BLaER1 treated with 17β-estradiol and CSF1 and Interleukin-3, amounts not matched to agents 10 nM and 100 nM (cell line): ENCODE data around the gene HGS.

Experiments used
- H3K27ac ChIP-seq, 11 experiments: shearing (Covaris generic); formaldehyde crosslinking; 2 replicates each; pipeline ENCODE4 v1.8.1; 2022
- H3K27me3 ChIP-seq, 11 experiments: shearing (Covaris generic); formaldehyde crosslinking; 2 replicates each; pipeline ENCODE4 v1.8.1; 2022
- H3K36me3 ChIP-seq, 11 experiments: shearing (Covaris generic); formaldehyde crosslinking; 2 replicates each; pipeline ENCODE4 v1.8.1; 2022
- H3K4me1 ChIP-seq, 10 experiments: shearing (Covaris generic); formaldehyde crosslinking; 2 replicates each; pipeline ENCODE4 v1.8.1; 2022
- H3K4me2 ChIP-seq, 11 experiments: shearing (Covaris generic); formaldehyde crosslinking; 2 replicates each; pipeline ENCODE4 v1.8.1; 2022
- H3K4me3 ChIP-seq, 10 experiments: shearing (Covaris generic); formaldehyde crosslinking; 2 replicates each; pipeline ENCODE4 v1.8.1; 2022
- H3K9ac ChIP-seq, 11 experiments: shearing (Covaris generic); formaldehyde crosslinking; 2 replicates each; pipeline ENCODE4 v1.8.1; 2022
- H3K9me3 ChIP-seq, 11 experiments: shearing (Covaris generic); formaldehyde crosslinking; replicated peaks in 1 of 11; 2 replicates each; pipeline ENCODE4 v1.8.1; 2022
- H4K20me1 ChIP-seq, 11 experiments: shearing (Covaris generic); formaldehyde crosslinking; 2 replicates each; pipeline ENCODE4 v1.8.1; 2022
- Cebpa-rat ChIP-seq, 11 experiments: shearing (Covaris generic); IDR thresholded peaks; 2 replicates each; pipeline ENCODE4 v1.8.1; 2022

Gene HGS

GRCh38 chr17:81685108-81685507, 1.3 kb downstream of the HGS start:
- no peaks in the 10 kb centered on the region for H3K9me3 ChIP-seq
- peak overlapping the region; percentile 91 to 98 (median 94); a peak in 21 of 22 replicates for H3K27ac ChIP-seq
- H3K9ac ChIP-seq: peak overlapping the region; percentile 94 to 98 (median 97)
- peaks cover 50 to 72% (median 62%) of the 10 kb centered on the region in 11 experiments for H3K36me3 ChIP-seq
- peaks cover 33 to 51% (median 44%) of the 10 kb centered on the region in 10 experiments for H3K4me1 ChIP-seq
- peak overlapping the region; percentile 92 to 100 (median 98) for H3K4me3 ChIP-seq
- no peaks in the 10 kb centered on the region for H3K27me3 ChIP-seq
- H4K20me1 ChIP-seq: peaks cover 57 to 92% (median 86%) of the 10 kb centered on the region in 11 experiments
- TF ChIP-seq Cebpa-rat (IDR thresholded peaks at IDR 0.05): no peak
- peak overlapping the region; percentile 93 to 100 (median 98) for H3K4me2 ChIP-seq

GRCh38 chr17:81686614-81687013, 2.8 kb downstream of the HGS start:
- peak overlapping the region in 9 of 11 experiments; percentile 95 to 98 (median 97); a peak in 11 of 22 replicates for H3K9ac ChIP-seq
- H3K27me3 ChIP-seq: no peaks in the 10 kb centered on the region
- no peak overlapping the region for H3K4me3 ChIP-seq
- no peaks in the 10 kb centered on the region for H3K9me3 ChIP-seq
- no peak overlapping the region for H3K27ac ChIP-seq
- H3K36me3 ChIP-seq: peaks cover 63 to 72% (median 65%) of the 10 kb centered on the region in 11 experiments
- H3K4me1 ChIP-seq: peaks cover 27 to 36% (median 31%) of the 10 kb centered on the region in 10 experiments
- TF ChIP-seq Cebpa-rat (IDR thresholded peaks at IDR 0.05): no peak
- H3K4me2 ChIP-seq: no peak overlapping the region
- H4K20me1 ChIP-seq: peaks cover 72 to 94% (median 86%) of the 10 kb centered on the region in 11 experiments

- Histone ChIP-seq H3K4me3 (no peak overlapping the region), H3K9ac (peak overlapping the region in 4 of 11 experiments; percentile 24 to 96 (median 40); a peak in 3 of 22 replicates), H3K27ac (no peak overlapping the region), H3K36me3 (peaks cover 76 to 82% (median 78%) of the 10 kb centered on the region in 11 experiments), H4K20me1 (peaks cover 71 to 94% (median 88%) of the 10 kb centered on the region in 11 experiments), H3K9me3 (no peaks in the 10 kb centered on the region), H3K4me2 (no peak overlapping the region), H3K27me3 (no peaks in the 10 kb centered on the region), H3K4me1 (peaks cover 15 to 23% (median 18%) of the 10 kb centered on the region in 10 experiments)
- no peak for TF ChIP-seq Cebpa-rat (IDR thresholded peaks at IDR 0.05)
These were observed 4.1 kb downstream of the HGS start for GRCh38 chr17:81687770-81688541.

- no peak overlapping the region for H3K27ac ChIP-seq
- no peaks in the 10 kb centered on the region for H3K27me3 ChIP-seq
- H3K9ac ChIP-seq: peak overlapping the region in 8 of 11 experiments; percentile 6 to 53 (median 34); a peak in 8 of 22 replicates
- H4K20me1 ChIP-seq: peaks cover 75 to 97% (median 95%) of the 10 kb centered on the region in 11 experiments
- no peak overlapping the region for H3K4me2 ChIP-seq
- H3K9me3 ChIP-seq: no peaks in the 10 kb centered on the region
- no peak overlapping the region for H3K4me3 ChIP-seq
- peaks cover 15 to 23% (median 18%) of the 10 kb centered on the region in 10 experiments for H3K4me1 ChIP-seq
- TF ChIP-seq Cebpa-rat (IDR thresholded peaks at IDR 0.05): no peak
- peaks cover 83 to 88% (median 84%) of the 10 kb centered on the region in 11 experiments for H3K36me3 ChIP-seq
These were observed 4.8 kb downstream of the HGS start for GRCh38 chr17:81688616-81689015.

- H3K9ac ChIP-seq: peak overlapping the region in 4 of 11 experiments; percentile 9 to 44 (median 32); a peak in 2 of 22 replicates
- no peak overlapping the region for H3K4me3 ChIP-seq
- H4K20me1 ChIP-seq: peaks cover 63 to 100% (median 100%) of the 10 kb centered on the region in 11 experiments
- peaks cover 8 to 15% (median 11%) of the 10 kb centered on the region in 10 experiments for H3K4me1 ChIP-seq
- no peak for TF ChIP-seq Cebpa-rat (IDR thresholded peaks at IDR 0.05)
- peaks cover 98 to 100% (median 99%) of the 10 kb centered on the region in 11 experiments for H3K36me3 ChIP-seq
- no peak overlapping the region for H3K27ac ChIP-seq
- no peaks in the 10 kb centered on the region for H3K9me3 ChIP-seq
- H3K4me2 ChIP-seq: no peak overlapping the region
- H3K27me3 ChIP-seq: no peaks in the 10 kb centered on the region
These were observed 6.3 kb downstream of the HGS start for GRCh38 chr17:81690066-81690465.

GRCh38 chr17:81690549-81690948, 6.7 kb downstream of the HGS start:
- no peak for TF ChIP-seq Cebpa-rat (IDR thresholded peaks at IDR 0.05)
- peaks cover 100% of the 10 kb centered on the region in 11 experiments for H3K36me3 ChIP-seq
- H3K4me1 ChIP-seq: peaks cover 4 to 10% (median 7%) of the 10 kb centered on the region in 10 experiments

GRCh38 chr17:81691196-81691595, 7.4 kb downstream of the HGS start:
- Histone ChIP-seq H3K4me2 (no peak overlapping the region), H3K4me3 (no peak overlapping the region), H3K27ac (no peak overlapping the region), H3K9ac (no peak overlapping the region), H3K4me1 (peaks cover 0 to 4% (median under 1%) of the 10 kb centered on the region in 10 experiments; a peak in 8 of 20 replicates), H4K20me1 (peaks cover 52 to 100% (median 100%) of the 10 kb centered on the region in 11 experiments), H3K27me3 (no peaks in the 10 kb centered on the region), H3K9me3 (no peaks in the 10 kb centered on the region), H3K36me3 (peaks cover 100% of the 10 kb centered on the region in 11 experiments)
- no peak for TF ChIP-seq Cebpa-rat (IDR thresholded peaks at IDR 0.05)

More at GRCh38 chr17:81690549-81690948, 6.7 kb downstream of the HGS start:
- Histone ChIP-seq H3K9me3 (no peaks in the 10 kb centered on the region), H3K4me3 (no peak overlapping the region), H3K9ac (no peak overlapping the region; a peak in 1 of 22 replicates), H3K4me2 (no peak overlapping the region), H4K20me1 (peaks cover 58 to 100% (median 100%) of the 10 kb centered on the region in 11 experiments), H3K27me3 (no peaks in the 10 kb centered on the region), H3K27ac (no peak overlapping the region)

GRCh38 chr17:81691608-81692007, 7.8 kb downstream of the HGS start:
- Histone ChIP-seq H3K27ac (no peak overlapping the region), H3K27me3 (no peaks in the 10 kb centered on the region), H3K36me3 (peaks cover 100% of the 10 kb centered on the region in 11 experiments), H3K9me3 (no peaks in the 10 kb centered on the region), H3K4me3 (no peak overlapping the region), H3K4me1 (no peaks in the 10 kb centered on the region; a peak in 1 of 20 replicates), H3K4me2 (no peak overlapping the region), H3K9ac (no peak overlapping the region), H4K20me1 (peaks cover 52 to 100% (median 100%) of the 10 kb centered on the region in 11 experiments)
- no peak for TF ChIP-seq Cebpa-rat (IDR thresholded peaks at IDR 0.05)

- no peak for TF ChIP-seq Cebpa-rat (IDR thresholded peaks at IDR 0.05)
- Histone ChIP-seq H3K4me2 (no peak overlapping the region), H3K27me3 (no peaks in the 10 kb centered on the region), H4K20me1 (peaks cover 52 to 100% (median 100%) of the 10 kb centered on the region in 11 experiments), H3K9me3 (no peaks in the 10 kb centered on the region), H3K27ac (no peak overlapping the region), H3K4me1 (no peaks in the 10 kb centered on the region), H3K9ac (no peak overlapping the region), H3K4me3 (no peak overlapping the region), H3K36me3 (peaks cover 100% of the 10 kb centered on the region in 11 experiments)
These were observed 9.8 kb downstream of the HGS start for GRCh38 chr17:81693509-81694210.
